ENCODE data around the gene GGT1.
A peak's percentile ranks its signal among the peaks of the same experiment; 100 is the strongest.
"Not testable (repeated sequence)": the region's sequence is repeated elsewhere in the genome, so short reads cannot be mapped to it uniquely, and the experiment has no call there.

Gene GGT1

GRCh38 chr22:24601217-24602104 is 1.5 kb upstream of the GGT1 start:
- no peak for DNase-seq (ENCODE audit: low read depth)
- no peak overlapping the region for H3K4me3 ChIP-seq (replicated peaks; ENCODE audit: low read depth, low read length)
- TF ChIP-seq CTCF (IDR thresholded peaks at IDR 0.05; ENCODE audit: low read length, missing control alignments) = no peak

DNA sequence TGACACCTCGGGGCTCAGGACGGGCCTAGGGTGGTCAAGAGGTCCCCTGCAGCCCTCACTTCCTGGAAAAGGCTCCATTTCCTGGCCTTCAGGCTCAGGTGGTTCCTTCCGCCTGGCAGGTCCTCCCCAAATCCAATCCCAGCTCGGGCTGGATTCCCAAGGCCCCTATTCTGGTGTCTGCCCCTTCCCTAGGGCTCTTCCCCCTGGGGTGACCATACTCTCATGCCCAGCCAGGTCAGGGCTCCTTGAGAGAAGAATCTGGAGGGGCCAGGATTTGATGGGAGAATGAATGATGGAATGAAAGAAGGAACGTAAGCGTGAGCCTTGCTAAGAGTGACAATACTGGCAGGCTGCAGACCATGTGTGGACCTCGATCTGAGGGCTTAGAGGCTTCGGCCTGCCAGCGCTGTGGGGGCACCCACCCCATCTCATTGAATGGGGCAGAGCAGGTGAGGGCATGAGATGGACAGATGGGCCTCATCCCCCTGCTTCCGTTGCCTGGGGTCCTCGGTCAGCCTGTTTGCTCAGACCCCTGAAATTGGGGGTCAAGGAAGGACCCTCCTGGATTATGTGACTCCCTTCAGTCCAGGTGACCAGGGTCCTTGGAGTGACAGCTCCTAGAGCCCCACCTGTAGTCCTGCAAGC is 766 bp upstream of the GGT1 start:
- DNase-seq (ENCODE audit: low read depth); H3K4me3 ChIP-seq (replicated peaks; ENCODE audit: low read depth, low read length): not testable (repeated sequence)

GRCh38 chr22:24603770-24604629 is 1.0 kb downstream of the GGT1 start:
- not testable (repeated sequence) for H3K4me3 ChIP-seq (replicated peaks; ENCODE audit: low read depth, low read length); DNase-seq (ENCODE audit: low read depth)

- not testable (repeated sequence) for H3K4me3 ChIP-seq (replicated peaks; ENCODE audit: low read depth, low read length); DNase-seq (ENCODE audit: low read depth)
Measured at GRCh38 chr22:24606340-24606739, 3.3 kb downstream of the GGT1 start.

DNA sequence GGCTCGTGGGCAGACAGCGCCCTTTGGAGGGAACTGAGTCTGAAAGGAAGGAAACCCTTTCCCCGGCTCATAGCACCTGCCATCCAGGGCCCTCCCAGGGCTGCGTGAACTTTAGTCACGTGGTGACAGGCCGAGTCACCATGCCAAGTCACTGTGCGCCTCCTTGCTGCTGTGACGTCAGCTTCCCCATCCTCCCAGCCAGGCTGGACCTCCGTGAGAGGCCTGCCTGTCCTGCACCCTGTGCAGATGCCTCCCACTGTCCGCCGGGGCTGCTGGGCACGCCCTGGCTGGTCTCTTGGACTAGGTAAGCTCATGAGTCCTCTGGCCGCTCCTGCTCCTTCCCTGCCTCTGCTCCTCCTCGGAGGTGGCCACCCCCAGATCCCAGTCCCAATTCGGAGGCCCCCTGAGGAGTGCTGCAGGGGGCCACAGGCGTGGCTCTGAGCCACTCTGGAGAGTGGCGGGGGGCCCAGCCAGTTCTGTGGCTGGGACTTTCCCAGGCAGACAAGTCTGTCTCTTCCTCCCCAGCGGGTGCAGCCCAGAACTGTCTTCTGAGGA is 4.5 kb downstream of the GGT1 start:
- DNase-seq (ENCODE audit: low read depth); H3K4me3 ChIP-seq (replicated peaks; ENCODE audit: low read depth, low read length): not testable (repeated sequence)

GRCh38 chr22:24608327-24608726 is 5.3 kb downstream of the GGT1 start:
- not testable (repeated sequence) for H3K4me3 ChIP-seq (replicated peaks; ENCODE audit: low read depth, low read length); DNase-seq (ENCODE audit: low read depth)

DNA sequence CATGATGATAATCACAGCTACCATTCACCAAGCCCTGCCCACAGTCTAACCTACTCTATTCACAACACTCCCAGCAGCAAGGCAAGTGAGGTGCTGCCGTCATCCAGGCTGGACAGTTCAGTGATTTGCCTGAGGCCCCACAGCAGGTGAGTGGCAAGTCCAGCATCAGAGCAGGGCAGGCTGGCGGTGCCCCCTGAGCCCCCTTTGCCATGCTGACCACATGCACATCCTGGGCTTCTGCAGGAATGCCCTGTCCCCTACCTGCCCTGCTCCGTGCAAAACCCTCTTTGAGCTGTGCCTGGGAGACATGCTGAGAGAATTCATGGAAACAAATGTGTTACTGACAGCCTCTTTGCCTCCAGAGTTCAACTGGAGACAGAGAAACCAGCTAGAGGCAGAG is 6.9 kb downstream of the GGT1 start:
- DNase-seq (ENCODE audit: low read depth); H3K4me3 ChIP-seq (replicated peaks; ENCODE audit: low read depth, low read length): not testable (repeated sequence)

DNA sequence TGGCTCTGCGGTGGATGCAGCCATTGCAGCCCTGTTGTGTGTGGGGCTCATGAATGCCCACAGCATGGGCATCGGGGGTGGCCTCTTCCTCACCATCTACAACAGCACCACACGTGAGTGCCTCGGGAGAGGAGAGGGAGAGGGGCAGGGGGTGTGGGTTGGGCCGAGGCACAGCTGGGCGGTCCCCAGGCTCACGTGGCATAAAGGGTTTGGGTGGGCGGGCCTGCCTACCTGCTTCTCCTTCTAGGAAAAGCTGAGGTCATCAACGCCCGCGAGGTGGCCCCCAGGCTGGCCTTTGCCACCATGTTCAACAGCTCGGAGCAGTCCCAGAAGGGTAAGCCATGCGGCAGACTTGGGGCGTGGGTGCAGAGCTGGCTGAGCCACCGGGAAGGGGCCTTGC is 11.8 kb downstream of the GGT1 start:
- H3K4me3 ChIP-seq (replicated peaks; ENCODE audit: low read depth, low read length); DNase-seq (ENCODE audit: low read depth): not testable (repeated sequence)

- DNase-seq (ENCODE audit: low read depth); H3K4me3 ChIP-seq (replicated peaks; ENCODE audit: low read depth, low read length): not testable (repeated sequence)
Measured at GRCh38 chr22:24621244-24621643, 18.3 kb downstream of the GGT1 start.

DNA sequence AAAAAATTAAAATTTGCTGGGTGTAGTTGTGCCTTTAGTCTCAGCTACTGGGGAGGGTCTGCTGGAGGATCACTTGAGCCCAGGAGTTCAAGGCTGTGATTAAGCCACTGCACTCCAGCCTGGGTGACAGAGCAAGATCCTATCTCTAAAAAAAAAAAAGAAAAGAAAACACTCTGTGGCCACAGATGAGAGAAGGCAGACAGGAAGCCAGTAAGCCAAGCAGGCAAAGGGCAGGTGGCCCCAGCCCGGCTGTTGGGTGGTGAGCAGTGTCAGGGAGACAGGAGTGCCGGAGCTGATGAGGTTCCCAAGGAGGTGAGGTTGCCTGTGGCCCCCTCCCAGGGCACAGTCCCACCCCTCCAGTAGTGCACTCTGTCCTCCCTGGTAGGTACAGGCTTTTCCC is 19.6 kb downstream of the GGT1 start:
- not testable (repeated sequence) for H3K4me3 ChIP-seq (replicated peaks; ENCODE audit: low read depth, low read length); DNase-seq (ENCODE audit: low read depth)

DNA sequence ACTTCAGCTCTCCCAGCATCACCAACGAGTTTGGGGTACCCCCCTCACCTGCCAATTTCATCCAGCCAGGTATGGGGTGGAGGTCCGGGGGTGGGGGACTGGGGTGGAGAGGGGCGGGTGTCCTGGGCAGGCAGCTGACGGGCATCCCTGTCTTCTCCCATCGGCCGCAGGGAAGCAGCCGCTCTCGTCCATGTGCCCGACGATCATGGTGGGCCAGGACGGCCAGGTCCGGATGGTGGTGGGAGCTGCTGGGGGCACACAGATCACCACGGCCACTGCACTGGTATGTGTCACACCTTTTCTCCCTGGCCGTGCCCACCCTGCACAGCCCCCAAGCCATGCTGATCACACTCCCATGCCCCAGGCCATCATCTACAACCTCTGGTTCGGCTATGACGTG is 24.9 kb downstream of the GGT1 start:
- not testable (repeated sequence) for DNase-seq (ENCODE audit: low read depth); H3K4me3 ChIP-seq (replicated peaks; ENCODE audit: low read depth, low read length)

DNA sequence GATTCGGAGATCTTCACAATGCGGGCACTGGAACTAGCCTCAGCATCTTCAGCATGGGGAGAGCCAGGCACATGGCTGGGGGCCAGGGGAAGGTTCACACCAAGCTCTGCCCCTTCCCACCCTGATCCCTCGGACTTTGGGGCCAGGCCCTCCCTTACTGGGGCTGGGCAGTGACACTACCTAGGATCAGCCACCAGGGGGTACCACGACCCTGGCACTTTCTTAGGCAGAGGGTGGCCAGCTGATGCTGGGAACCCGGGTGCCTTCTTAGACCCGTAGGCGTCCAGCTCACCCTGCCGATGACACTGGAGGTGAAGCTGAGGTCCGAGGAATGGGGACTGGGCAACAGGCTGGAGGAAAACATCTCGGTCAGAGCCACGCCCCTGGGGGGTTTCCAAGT is 26.1 kb downstream of the GGT1 start:
- DNase-seq (ENCODE audit: low read depth) = peak; percentile 30
- TF ChIP-seq CTCF (IDR thresholded peaks at IDR 0.05; ENCODE audit: low read length, missing control alignments) = peak; percentile 30
- H3K4me3 ChIP-seq (replicated peaks; ENCODE audit: low read depth, low read length) = not testable (repeated sequence)

GRCh38 chr22:24630812-24631427 is 27.9 kb downstream of the GGT1 start:
- not testable (repeated sequence) for DNase-seq (ENCODE audit: low read depth); H3K4me3 ChIP-seq (replicated peaks; ENCODE audit: low read depth, low read length)

DNA sequence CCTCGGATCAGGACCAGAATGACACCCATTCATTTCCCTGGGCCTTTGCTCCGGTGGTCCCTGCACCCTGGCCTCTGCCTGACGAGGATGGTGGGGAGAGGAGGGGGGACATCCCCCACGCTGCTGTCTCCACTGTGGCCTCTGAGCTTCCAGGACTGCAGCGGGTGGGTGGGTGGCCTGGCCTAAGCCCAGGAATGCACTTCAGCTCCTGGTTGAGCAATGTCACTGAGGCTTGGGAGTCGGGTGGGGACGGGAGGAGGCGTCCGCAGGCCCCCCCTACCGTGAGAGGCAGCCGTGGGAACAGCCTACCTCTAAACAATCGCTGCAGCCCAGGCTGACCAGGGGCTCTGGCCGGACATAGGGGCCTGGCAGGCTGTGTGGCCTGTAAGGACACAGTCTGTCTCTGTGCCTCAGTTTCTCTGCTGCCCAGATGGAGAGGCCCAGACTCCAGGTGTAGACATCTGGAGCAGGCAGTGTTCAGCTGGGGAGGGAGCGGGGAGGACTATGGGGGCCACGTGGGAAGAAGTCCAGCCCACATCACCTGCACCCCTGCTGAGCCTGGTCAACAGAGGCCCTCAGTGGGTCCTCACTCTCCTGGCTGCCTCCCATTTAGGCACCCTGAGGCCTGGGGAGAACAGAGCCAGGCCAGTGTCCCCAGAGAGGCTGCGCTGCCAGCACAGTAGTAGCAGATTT is 28.6 kb downstream of the GGT1 start:
- not testable (repeated sequence) for H3K4me3 ChIP-seq (replicated peaks; ENCODE audit: low read depth, low read length)
- peak; percentile 37 for DNase-seq (ENCODE audit: low read depth)

DNA sequence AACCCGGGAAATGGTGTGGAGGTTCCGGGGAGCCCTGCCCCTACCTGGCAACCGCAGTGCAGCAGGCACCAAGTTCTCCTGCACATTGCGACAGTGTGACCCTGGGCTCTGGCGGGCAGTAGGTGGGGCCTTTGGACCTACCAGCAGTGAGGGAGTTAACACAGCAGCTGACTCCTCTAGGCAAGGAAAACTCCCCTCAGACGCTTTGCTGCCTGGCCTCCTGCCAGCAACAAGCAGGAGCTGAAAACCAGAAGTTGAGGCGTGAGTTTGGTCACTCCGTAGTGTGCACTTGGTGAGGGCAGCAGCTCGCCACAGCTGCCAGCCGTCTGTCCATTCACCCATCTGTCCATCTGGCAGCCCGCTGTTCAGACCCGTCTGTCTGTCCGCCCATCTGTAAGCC is 29.6 kb downstream of the GGT1 start:
- DNase-seq (ENCODE audit: low read depth) = peak; percentile 58
- H3K4me3 ChIP-seq (replicated peaks; ENCODE audit: low read depth, low read length) = not testable (repeated sequence)
